ENCODE measurements around the gene OSBPL7.
"Not testable (repeated sequence)": the region's sequence is repeated elsewhere in the genome, so short reads cannot be mapped to it uniquely, and the experiment has no call there.

The OSBPL7 gene

GRCh38 chr17:47806026-47806912, 15.3 kb downstream of the OSBPL7 start:
- DNase-seq (ENCODE audit: low spot score) = no peak

GRCh38 chr17:47804461-47804860, 17.1 kb downstream of the OSBPL7 start:
- no peak for DNase-seq (ENCODE audit: low spot score)

GRCh38 chr17:47803751-47804150, 17.8 kb downstream of the OSBPL7 start:
- no peak for DNase-seq (ENCODE audit: low spot score)

GRCh38 chr17:47803201-47803600, 18.4 kb downstream of the OSBPL7 start:
- DNase-seq (ENCODE audit: low spot score) = no peak

GRCh38 chr17:47802341-47803022, 19.1 kb downstream of the OSBPL7 start:
- DNase-seq (ENCODE audit: low spot score) = peak; percentile 68

- DNase-seq (ENCODE audit: low spot score) = no peak
These were observed 19.7 kb downstream of the OSBPL7 start for GRCh38 chr17:47801906-47802305.

- DNase-seq (ENCODE audit: low spot score) = no peak
These were observed 20.3 kb downstream of the OSBPL7 start for GRCh38 chr17:47801176-47801765.

- DNase-seq (ENCODE audit: low spot score) = no peak
These were observed 20.9 kb downstream of the OSBPL7 start for GRCh38 chr17:47800686-47801085.

GRCh38 chr17:47797797-47798196, 23.8 kb downstream of the OSBPL7 start:
- DNase-seq (ENCODE audit: low spot score) = no peak

GRCh38 chr17:47792979-47793378, 28.6 kb downstream of the OSBPL7 start:
- no peak for DNase-seq (ENCODE audit: low spot score)

GRCh38 chr17:47792457-47792856, 29.1 kb downstream of the OSBPL7 start:
- DNase-seq (ENCODE audit: low spot score) = no peak

GRCh38 chr17:47791025-47791424, 30.6 kb downstream of the OSBPL7 start:
- DNase-seq (ENCODE audit: low spot score) = no peak

GRCh38 chr17:47789611-47790561, 31.7 kb downstream of the OSBPL7 start:
- DNase-seq (ENCODE audit: low spot score) = peak; percentile 56

- no peak for DNase-seq (ENCODE audit: low spot score)
These were observed 36.0 kb downstream of the OSBPL7 start for GRCh38 chr17:47785538-47786123.

GRCh38 chr17:47781397-47781796, 40.2 kb downstream of the OSBPL7 start:
- DNase-seq (ENCODE audit: low spot score) = no peak

GRCh38 chr17:47778184-47778635, 43.4 kb downstream of the OSBPL7 start:
- DNase-seq (ENCODE audit: low spot score) = no peak

- DNase-seq (ENCODE audit: low spot score) = peak; percentile 59
These were observed 45.0 kb downstream of the OSBPL7 start for GRCh38 chr17:47776330-47777197.

- no peak for DNase-seq (ENCODE audit: low spot score)
These were observed 46.5 kb downstream of the OSBPL7 start for GRCh38 chr17:47774987-47775580.

- no peak for DNase-seq (ENCODE audit: low spot score)
These were observed 47.3 kb downstream of the OSBPL7 start for GRCh38 chr17:47774331-47774730.

GRCh38 chr17:47773649-47774048, 47.9 kb downstream of the OSBPL7 start:
- not testable (repeated sequence) for DNase-seq (ENCODE audit: low spot score)

Data from CD4-positive, alpha-beta T cell treated with Interleukin-15 for 4 hours (primary cell).